GM21381 (cell line): ENCODE data around the gene TMEM130.

ENCODE experiments used
- ATAC-seq: cut with Tn5 transposase; IDR thresholded peaks from one replicate; pipeline ENCODE4 v1.9.1; 2021; ENCODE audit warnings: mild to moderate bottlenecking, moderate library complexity; ENCODE audit not compliant: unreplicated experiment

The TMEM130 gene

GRCh38 chr7:98869597-98870120, at the start of gene TMEM130:
Gene TMEM130 (minus strand): TSS chr7:98870014. CDS start chr7:98869861, 153 bp downstream.
- ATAC-seq = no peak

- no peak for ATAC-seq
Observed at GRCh38 chr7:98917331-98917730, 47.5 kb upstream of the TMEM130 start.

GRCh38 chr7:98913612-98914011, 43.8 kb upstream of the TMEM130 start:
- no peak for ATAC-seq

GRCh38 chr7:98913026-98913425, 43.2 kb upstream of the TMEM130 start:
- no peak for ATAC-seq

GRCh38 chr7:98911916-98912315, 42.1 kb upstream of the TMEM130 start:
- no peak for ATAC-seq

GRCh38 chr7:98910427-98910826, 40.6 kb upstream of the TMEM130 start:
- ATAC-seq = no peak

GRCh38 chr7:98909487-98909886, 39.7 kb upstream of the TMEM130 start:
- ATAC-seq = no peak

- ATAC-seq = no peak
Observed at GRCh38 chr7:98908585-98908984, 38.8 kb upstream of the TMEM130 start.

- no peak for ATAC-seq
Observed at GRCh38 chr7:98907570-98907969, 37.8 kb upstream of the TMEM130 start.

GRCh38 chr7:98903246-98903645, 33.4 kb upstream of the TMEM130 start:
- ATAC-seq = no peak

GRCh38 chr7:98902523-98902922, 32.7 kb upstream of the TMEM130 start:
- ATAC-seq = no peak

- no peak for ATAC-seq
Observed at GRCh38 chr7:98900815-98901214, 31.0 kb upstream of the TMEM130 start.

- ATAC-seq = no peak
Observed at GRCh38 chr7:98899816-98900215, 30.0 kb upstream of the TMEM130 start.

GRCh38 chr7:98892609-98893008, 22.8 kb upstream of the TMEM130 start:
- ATAC-seq = no peak

- no peak for ATAC-seq
Observed at GRCh38 chr7:98887038-98887437, 17.2 kb upstream of the TMEM130 start.

GRCh38 chr7:98884416-98884815, 14.6 kb upstream of the TMEM130 start:
- ATAC-seq = no peak

GRCh38 chr7:98881561-98882315, 11.9 kb upstream of the TMEM130 start:
- ATAC-seq = no peak

GRCh38 chr7:98880485-98880884, 10.7 kb upstream of the TMEM130 start:
- no peak for ATAC-seq

- ATAC-seq = no peak
Observed at GRCh38 chr7:98879979-98880315, 10.1 kb upstream of the TMEM130 start.

- peak; percentile 81 for ATAC-seq
Observed at GRCh38 chr7:98879198-98879978, 9.6 kb upstream of the TMEM130 start.

GRCh38 chr7:98878365-98879197, 8.8 kb upstream of the TMEM130 start, which contains the start of gene TRRAP:
Gene TRRAP (plus strand): TSS chr7:98878532. CDS start chr7:98881151, 2,619 bp downstream.
- peak; percentile 65 for ATAC-seq
